Breast epithelium (tissue), 3 donors: Measurements from ENCODE around the gene CTNNA3.

Source experiments
- POLR2A ChIP-seq: fragments of 450-650 bp; IDR thresholded peaks from one replicate; pipeline ENCODE4 v1.6.1; 2016; ENCODE audit warnings: antibody characterized with exemption, mild to moderate bottlenecking, moderate library complexity
- TF ChIP-seq, protein P1 (sequence below), 3 donors: fragments of 450-650 bp; IDR thresholded peaks; one replicate each; pipeline ENCODE4 v1.5.1; 2016 to 2017; ENCODE audit warnings: antibody characterized with exemption in 3 of 3, mild to moderate bottlenecking in 3 of 3, moderate library complexity in 3 of 3

DNA sequence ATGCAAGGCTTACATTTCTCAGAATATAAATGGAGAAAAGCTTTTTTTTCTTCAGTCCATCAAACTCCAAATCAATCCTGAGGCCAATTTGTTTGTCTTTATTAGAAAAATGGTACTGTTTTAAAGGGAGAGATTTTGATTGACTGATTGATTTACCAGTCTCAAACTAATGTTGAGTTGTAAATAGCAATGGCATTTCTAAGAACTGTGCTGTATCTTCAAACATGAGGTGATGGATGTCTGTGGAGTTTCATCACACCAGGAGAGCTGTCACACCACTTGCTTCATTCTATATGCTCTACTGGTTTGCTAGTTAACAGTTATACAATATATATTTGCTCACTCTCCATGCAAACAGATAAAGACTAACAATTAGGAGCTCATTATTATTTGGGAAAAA is 809.1 kb downstream of the CTNNA3 start:
- TF ChIP-seq, protein P1, sequence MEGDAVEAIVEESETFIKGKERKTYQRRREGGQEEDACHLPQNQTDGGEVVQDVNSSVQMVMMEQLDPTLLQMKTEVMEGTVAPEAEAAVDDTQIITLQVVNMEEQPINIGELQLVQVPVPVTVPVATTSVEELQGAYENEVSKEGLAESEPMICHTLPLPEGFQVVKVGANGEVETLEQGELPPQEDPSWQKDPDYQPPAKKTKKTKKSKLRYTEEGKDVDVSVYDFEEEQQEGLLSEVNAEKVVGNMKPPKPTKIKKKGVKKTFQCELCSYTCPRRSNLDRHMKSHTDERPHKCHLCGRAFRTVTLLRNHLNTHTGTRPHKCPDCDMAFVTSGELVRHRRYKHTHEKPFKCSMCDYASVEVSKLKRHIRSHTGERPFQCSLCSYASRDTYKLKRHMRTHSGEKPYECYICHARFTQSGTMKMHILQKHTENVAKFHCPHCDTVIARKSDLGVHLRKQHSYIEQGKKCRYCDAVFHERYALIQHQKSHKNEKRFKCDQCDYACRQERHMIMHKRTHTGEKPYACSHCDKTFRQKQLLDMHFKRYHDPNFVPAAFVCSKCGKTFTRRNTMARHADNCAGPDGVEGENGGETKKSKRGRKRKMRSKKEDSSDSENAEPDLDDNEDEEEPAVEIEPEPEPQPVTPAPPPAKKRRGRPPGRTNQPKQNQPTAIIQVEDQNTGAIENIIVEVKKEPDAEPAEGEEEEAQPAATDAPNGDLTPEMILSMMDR (IDR thresholded peaks at IDR 0.05): no peak
- TF ChIP-seq POLR2A: no peak
